Fibroblast of lung (primary cell): ENCODE results near the gene CRYBB1. TPM values are rescaled to one million over a fixed set of nuclear protein-coding genes. Genes with fewer than 3 reads are reported as not detected.

Source experiments
- DNase-seq, 2 donors: peaks; one replicate each; pipeline versions ENCODE4 v3.0.0 to v3.0.0-alpha.2; 2010; ENCODE audit warnings: low read depth in 2 of 2
- H2AFZ ChIP-seq: 2 replicates; pipeline ENCODE4 v1.5.1; 2012; ENCODE audit warnings: low read length, control low read depth, inconsistent platforms
- H3K27ac ChIP-seq: 2 replicates; pipeline ENCODE4 v1.5.1; 2011; ENCODE audit warnings: low read length, control low read depth; ENCODE audit not compliant: insufficient read depth
- H3K27me3 ChIP-seq: 2 replicates; pipeline ENCODE4 v1.5.1; 2011; ENCODE audit warnings: mild to moderate bottlenecking, low read length; ENCODE audit not compliant: control insufficient read depth, insufficient read depth
- H3K36me3 ChIP-seq: 2 replicates; pipeline ENCODE4 v1.5.1; 2011; ENCODE audit warnings: low read length; ENCODE audit not compliant: control insufficient read depth, insufficient read depth
- H3K4me1 ChIP-seq: 2 replicates; pipeline ENCODE4 v1.5.1; 2011; ENCODE audit warnings: low read length; ENCODE audit not compliant: control insufficient read depth, insufficient read depth; ENCODE audit errors: extremely low read depth
- H3K4me2 ChIP-seq: 2 replicates; pipeline ENCODE4 v1.5.1; 2011; ENCODE audit warnings: low read length, control low read depth; ENCODE audit not compliant: insufficient read depth; ENCODE audit errors: extremely low read depth
- H3K4me3 ChIP-seq, 4 experiments: fragments of 200-600 bp in 1 of 4; sonication (generic) in 1 of 4; replicated peaks in 1 of 4; 2 replicates each; pipeline ENCODE4 v1.5.1; 2011 to 2016; ENCODE audit warnings: low read length in 4 of 4, low read depth in 3 of 4, mild to moderate bottlenecking in 3 of 4, control low read depth in 2 of 4, inconsistent platforms in 1 of 4, mixed read lengths in 1 of 4; ENCODE audit not compliant: insufficient read depth in 1 of 4; ENCODE audit errors: control extremely low read depth in 1 of 4
- H3K79me2 ChIP-seq: 2 replicates; pipeline ENCODE4 v1.5.1; 2012; ENCODE audit warnings: mild to moderate bottlenecking, low read length, inconsistent platforms; ENCODE audit not compliant: control insufficient read depth, insufficient read depth
- H3K9ac ChIP-seq: 2 replicates; pipeline ENCODE4 v1.5.1; 2011; ENCODE audit warnings: mild to moderate bottlenecking, low read length, control low read depth; ENCODE audit not compliant: insufficient read depth
- H3K9me3 ChIP-seq: 2 replicates; pipeline ENCODE4 v1.5.1; 2012; ENCODE audit warnings: low read depth, low read length; ENCODE audit not compliant: control insufficient read depth, insufficient read depth
- H4K20me1 ChIP-seq: 2 replicates; pipeline ENCODE4 v1.5.1; 2011; ENCODE audit warnings: low read length; ENCODE audit not compliant: control insufficient read depth, insufficient read depth; ENCODE audit errors: extremely low read depth
- CTCF ChIP-seq, 2 donors: IDR thresholded peaks in 1 of 2; conservative IDR thresholded peaks in 1 of 2; 1 replicate in 1 of 2; 2 replicates in 1 of 2; pipeline ENCODE4 v1.5.1; 2011 to 2012; ENCODE audit warnings: low read length in 2 of 2, control low read depth in 1 of 2, inconsistent platforms in 1 of 2, low read depth in 1 of 2, mild to moderate bottlenecking in 1 of 2
- EZH2 ChIP-seq: IDR thresholded peaks from 2 replicates; pipeline ENCODE4 v1.5.1; 2012; ENCODE audit warnings: low read length, control low read depth, mild to moderate bottlenecking; ENCODE audit errors: missing control alignments
- polyA plus RNA-seq, 2 donors: library from polyadenylated mRNA; depleted of rRNA in 1 of 2; stranded (reverse) in 1 of 2; unstranded in 1 of 2; fragments of >200 nt; gene quantifications; 2 replicates each; pipeline ENCODE4 v1.2.1, GENCODE V29; 2011 to 2012; ENCODE audit warnings: missing spikeins in 1 of 2
- total RNA-seq: library from RNA; depleted of rRNA; stranded (reverse); fragments of >200 nt; gene quantifications from 2 replicates; pipeline ENCODE4 v1.2.1, GENCODE V29; 2014

Gene CRYBB1
- total and polyA plus RNA-seq, 2 donors (not counting 1 experiment from before 2014, with no cell fraction given): not detected

- no peaks in the 10 kb centered on the region for H3K27me3 ChIP-seq
- DNase-seq: peak; percentile 44 to 86
- peaks cover 10% of the 10 kb centered on the region for H3K4me1 ChIP-seq
- no peak overlapping the region for H3K9ac ChIP-seq
- H4K20me1 ChIP-seq: no peaks in the 10 kb centered on the region
- no peak overlapping the region for H3K4me2 ChIP-seq
- no peaks in the 10 kb centered on the region for H3K9me3 ChIP-seq
- TF ChIP-seq EZH2: no peak
- TF ChIP-seq CTCF (conservative IDR thresholded peaks at IDR 0.05 in 1 of 2, IDR thresholded peaks at IDR 0.05 in 1 of 2; ENCODE audit: low read depth in 1 of 2, low read length in 2 of 2): no peak
- no peak overlapping the region for H3K4me3 ChIP-seq
- no peaks in the 10 kb centered on the region for H3K79me2 ChIP-seq
- H2AFZ ChIP-seq: no peak overlapping the region
- no peaks in the 10 kb centered on the region for H3K36me3 ChIP-seq
- H3K27ac ChIP-seq: no peak overlapping the region
Observed at GRCh38 chr22:26606611-26607010, 11.2 kb downstream of the CRYBB1 start.

- Histone ChIP-seq H4K20me1 (no peaks in the 10 kb centered on the region), H3K9me3 (no peaks in the 10 kb centered on the region), H3K9ac (no peak overlapping the region), H3K27me3 (peaks cover 3% of the 10 kb centered on the region), H3K27ac (no peak overlapping the region), H3K36me3 (no peaks in the 10 kb centered on the region), H3K4me1 (no peaks in the 10 kb centered on the region), H3K4me3 (no peak overlapping the region), H3K79me2 (no peaks in the 10 kb centered on the region), H3K4me2 (no peak overlapping the region), H2AFZ (no peak overlapping the region)
- DNase-seq: no peak
- TF ChIP-seq CTCF (conservative IDR thresholded peaks at IDR 0.05 in 1 of 2, IDR thresholded peaks at IDR 0.05 in 1 of 2; ENCODE audit: low read depth in 1 of 2, low read length in 2 of 2): no peak
- TF ChIP-seq EZH2: no peak
Observed at GRCh38 chr22:26604368-26604767, 13.5 kb downstream of the CRYBB1 start.

- no peak for TF ChIP-seq CTCF (conservative IDR thresholded peaks at IDR 0.05 in 1 of 2, IDR thresholded peaks at IDR 0.05 in 1 of 2; ENCODE audit: low read depth in 1 of 2, low read length in 2 of 2)
- no peak for TF ChIP-seq EZH2
- H4K20me1 ChIP-seq: no peaks in the 10 kb centered on the region
- H3K4me1 ChIP-seq: no peaks in the 10 kb centered on the region
- H3K9ac ChIP-seq: no peak overlapping the region
- DNase-seq: no peak
- H2AFZ ChIP-seq: no peak overlapping the region
- H3K9me3 ChIP-seq: no peaks in the 10 kb centered on the region
- H3K4me2 ChIP-seq: no peak overlapping the region
- H3K79me2 ChIP-seq: no peaks in the 10 kb centered on the region
- H3K4me3 ChIP-seq: no peak overlapping the region
- peaks cover 3% of the 10 kb centered on the region for H3K27me3 ChIP-seq
- no peaks in the 10 kb centered on the region for H3K36me3 ChIP-seq
- no peak overlapping the region for H3K27ac ChIP-seq
Observed at GRCh38 chr22:26602127-26602526, 15.7 kb downstream of the CRYBB1 start.
